Non-pigmented ciliary epithelial cell (primary cell): Measurements from ENCODE around the gene DHX34.
"Not testable (repeated sequence)": the region's sequence is repeated elsewhere in the genome, so short reads cannot be mapped to it uniquely, and the experiment has no call there.

ENCODE experiments used
- DNase-seq: peaks from one replicate; pipeline ENCODE4 v3.0.0-alpha.2; 2010; ENCODE audit warnings: low read depth

DHX34 gene

GRCh38 chr19:47389150-47389556 lies 40.0 kb downstream of the DHX34 start:
- no peak for DNase-seq

DNA sequence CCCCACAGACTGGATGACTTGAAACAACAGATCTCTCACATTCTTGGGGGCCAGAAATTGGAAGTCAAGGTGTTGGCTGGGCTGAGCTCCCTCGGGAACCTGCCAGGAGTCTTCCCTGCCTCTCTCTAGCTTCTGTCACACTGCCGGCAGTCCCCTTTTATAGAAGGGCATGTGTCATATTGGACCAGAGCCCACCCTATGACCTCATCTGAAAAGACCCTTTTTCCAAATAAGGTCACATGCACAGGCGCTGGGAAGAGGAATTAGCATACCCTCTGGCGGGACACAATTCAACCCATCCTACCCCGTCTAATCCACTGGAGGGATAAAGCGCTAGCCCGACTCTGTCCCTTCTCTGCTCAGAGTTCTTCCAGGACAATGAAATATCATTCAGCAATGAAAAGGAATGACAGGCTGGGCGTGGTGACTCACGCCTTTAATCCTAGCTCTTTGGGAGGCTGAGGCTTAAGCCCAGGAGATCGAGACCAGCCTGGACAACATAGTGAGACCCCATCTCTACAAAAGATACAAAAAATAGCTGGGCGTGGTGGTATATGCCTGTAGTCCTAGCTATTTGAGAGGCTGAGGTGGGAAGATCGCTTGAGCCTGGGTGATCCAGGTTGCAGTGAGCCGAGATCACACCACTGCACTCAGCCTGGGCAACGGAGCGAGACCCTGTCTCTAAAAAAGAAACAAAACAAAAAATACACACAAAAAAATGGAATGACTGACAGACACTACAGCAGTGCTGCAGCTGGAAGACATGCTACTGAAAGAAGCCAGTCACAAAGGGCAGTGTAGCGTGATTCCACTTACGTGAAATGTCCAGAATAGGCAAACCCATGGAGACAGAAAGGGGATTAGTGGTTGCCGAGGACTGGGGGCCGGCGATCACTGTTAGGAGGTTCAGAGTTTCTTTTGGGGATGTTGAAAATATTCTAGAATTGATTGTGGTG lies 41.7 kb downstream of the DHX34 start:
- no peak for DNase-seq

GRCh38 chr19:47391510-47392223 lies 42.6 kb downstream of the DHX34 start:
- DNase-seq: no peak

DNA sequence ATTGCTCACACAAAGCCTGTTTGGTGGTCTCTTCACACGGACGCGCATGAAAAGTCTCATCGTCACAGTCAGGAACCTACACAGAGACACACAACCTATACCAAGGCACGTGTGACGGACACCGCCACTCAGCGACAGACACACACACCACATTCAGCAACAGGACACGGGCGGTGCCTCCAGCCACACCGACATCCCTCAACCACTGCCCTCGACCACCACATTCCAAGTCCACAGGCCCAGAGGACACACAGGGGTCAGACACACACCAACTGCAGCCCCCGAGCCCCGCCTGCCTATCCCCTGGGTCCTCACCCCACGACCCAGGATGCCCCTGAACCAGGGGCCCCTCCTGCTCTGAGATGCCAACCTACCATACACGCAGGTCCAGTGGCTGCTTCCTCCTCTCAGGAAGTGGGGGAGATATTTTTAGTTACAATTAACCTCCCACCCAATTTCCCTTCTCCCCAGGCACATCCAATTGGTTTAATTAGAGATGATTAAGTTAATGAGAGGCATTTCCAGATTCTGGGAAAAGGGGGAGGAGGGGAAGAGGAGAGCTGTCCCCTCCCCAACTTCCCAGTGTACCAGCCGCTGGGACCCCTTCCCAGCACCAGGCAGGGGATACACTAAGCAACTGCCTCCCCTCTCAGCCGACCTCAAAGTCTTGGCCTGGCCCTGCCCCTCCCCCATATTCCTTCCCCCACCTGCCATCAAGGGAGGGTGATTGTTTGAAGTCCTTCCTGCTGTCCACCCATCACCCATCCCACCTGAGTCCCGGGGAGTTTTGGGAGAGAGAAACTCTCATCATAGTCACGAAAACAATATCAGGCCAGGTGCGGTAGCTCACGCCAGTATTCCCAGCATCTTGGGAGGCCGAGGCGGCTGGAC lies 49.8 kb downstream of the DHX34 start:
- no peak for DNase-seq

DNA sequence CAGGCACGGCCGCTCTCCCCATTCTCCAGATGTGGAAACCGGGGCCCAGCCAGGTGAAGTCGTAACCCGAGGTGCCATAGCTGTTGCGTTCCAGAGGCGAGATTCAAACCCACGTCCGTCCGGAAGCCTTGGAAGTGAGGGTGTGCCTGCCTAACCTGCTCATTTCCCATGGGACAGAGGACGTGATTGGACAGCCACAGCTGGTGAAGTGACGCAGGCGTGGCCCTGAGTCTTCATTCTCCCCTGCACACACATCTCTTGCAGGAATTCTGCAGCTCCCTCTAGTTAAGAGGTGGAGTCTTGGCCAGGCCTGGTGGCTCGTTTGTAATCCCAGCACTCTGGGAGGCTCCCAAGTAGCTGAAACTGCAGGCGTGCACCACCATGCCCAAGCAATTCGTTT lies 53.4 kb downstream of the DHX34 start:
- no peak for DNase-seq

GRCh38 chr19:47404334-47405196 lies 55.5 kb downstream of the DHX34 start:
- DNase-seq: no peak

GRCh38 chr19:47405197-47405550 lies 56.1 kb downstream of the DHX34 start:
- no peak for DNase-seq

- no peak for DNase-seq
These were observed 56.8 kb downstream of the DHX34 start for GRCh38 chr19:47405854-47406417.

DNA sequence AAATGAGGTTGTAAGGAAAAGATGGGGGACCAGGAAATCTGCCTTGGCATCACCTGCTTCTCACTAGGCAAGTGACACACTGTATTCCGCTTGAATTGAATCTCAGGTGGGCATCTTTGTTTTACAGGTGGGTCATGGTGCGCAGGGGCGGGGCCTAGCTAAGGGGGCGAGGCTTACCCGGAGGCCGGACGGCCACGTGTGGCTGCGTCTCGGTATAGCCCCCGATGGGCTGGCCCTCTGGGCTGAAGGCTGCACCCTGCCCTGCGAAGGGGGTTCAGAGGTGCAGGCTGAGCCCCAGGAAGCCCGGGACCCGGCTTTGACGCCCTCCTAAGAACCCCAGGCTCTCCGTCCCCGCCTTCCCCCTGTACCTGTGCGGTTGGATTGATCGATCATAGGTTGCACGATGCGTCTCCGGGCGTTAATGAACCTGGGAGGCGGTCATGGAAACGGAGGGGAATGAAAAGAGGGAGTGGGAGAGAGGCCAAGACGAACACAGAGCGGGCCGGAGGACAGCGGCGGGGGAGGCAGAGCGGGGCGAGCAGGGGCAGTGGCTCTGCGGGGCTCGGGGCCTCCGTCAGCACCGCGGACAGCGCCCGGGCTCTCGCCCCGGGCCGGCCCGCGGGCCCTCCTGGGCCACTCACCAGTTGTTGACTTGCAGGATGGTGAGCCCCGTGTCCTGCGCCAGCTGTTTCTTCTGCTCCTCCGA lies 57.7 kb downstream of the DHX34 start:
- DNase-seq: no peak

GRCh38 chr19:47407417-47407774 lies 58.3 kb downstream of the DHX34 start:
- no peak for DNase-seq

- DNase-seq: no peak
These were observed 59.2 kb downstream of the DHX34 start for GRCh38 chr19:47408156-47408938.

DNA sequence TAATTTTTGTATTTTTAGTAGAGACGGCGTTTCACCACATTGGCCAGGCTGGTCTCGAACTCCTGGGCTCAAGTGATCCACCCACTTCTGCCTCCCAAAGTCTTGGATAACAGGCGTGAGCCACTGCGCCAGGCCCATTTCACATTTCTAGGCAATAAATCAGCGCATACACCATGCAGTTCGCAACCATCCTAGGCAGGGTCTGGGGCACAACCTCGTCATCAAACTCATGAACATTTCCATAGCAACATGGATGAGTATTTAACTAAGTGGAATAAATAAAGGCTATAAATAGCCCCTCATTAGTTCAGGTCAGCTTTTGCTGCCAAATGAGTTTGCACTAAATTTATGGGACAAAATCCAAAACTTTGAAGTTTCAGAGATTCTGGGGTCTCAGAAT lies 62.0 kb downstream of the DHX34 start:
- no peak for DNase-seq

GRCh38 chr19:47411696-47412095 lies 62.6 kb downstream of the DHX34 start:
- DNase-seq: not testable (repeated sequence)

DNA sequence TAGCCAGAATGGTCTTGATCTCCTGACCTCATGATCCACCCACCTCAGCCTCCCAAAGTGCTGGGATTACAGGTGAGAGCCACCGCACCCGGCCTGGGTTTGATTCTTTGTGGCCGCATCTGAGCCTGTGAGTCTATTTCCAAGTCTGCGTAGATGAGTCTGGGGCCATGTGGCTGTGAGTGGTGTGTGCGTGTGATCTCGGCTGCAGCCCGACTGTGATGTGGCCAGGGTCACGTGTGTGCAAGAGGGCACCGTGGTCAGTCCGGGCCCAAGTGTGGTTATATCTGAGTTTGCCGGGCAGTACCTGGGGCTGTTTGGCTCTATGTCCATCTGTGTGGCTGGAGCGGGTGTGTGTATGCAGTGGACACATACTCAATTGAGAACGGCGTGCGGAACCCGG lies 64.8 kb downstream of the DHX34 start:
- DNase-seq: no peak

GRCh38 chr19:47414469-47414868 lies 65.4 kb downstream of the DHX34 start:
- no peak for DNase-seq

DNA sequence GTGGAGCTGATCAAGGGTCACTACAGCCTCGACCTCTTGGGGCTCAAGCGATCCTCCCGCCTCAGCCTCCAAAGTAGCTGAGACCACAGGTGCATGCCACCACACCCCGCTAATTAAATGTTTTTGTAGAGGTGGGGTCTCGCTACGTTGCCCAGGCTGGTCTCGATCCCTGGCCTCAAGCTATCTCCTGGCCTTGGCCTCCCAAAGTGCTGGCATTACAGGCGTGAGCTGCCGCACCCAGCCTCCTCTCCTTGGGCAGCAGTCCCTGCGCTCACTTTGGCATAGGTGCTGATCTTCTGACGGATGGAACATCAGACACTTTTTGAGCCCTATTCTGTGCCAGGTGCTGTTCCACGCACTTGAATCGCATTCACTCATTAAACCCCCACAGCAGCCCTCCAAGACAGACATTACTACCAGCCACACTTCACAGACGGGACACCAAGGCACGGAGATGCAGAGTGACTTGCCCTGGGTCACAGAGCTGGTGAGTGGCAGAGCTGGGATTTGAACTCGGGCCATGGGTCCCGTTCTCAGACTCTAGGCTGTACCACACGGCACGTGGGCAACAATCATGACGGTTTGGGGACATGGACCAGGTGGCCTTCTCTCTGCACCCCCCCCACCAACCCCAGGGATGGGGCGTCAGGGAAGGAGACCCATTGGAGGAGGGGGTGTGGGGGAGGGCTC lies 67.0 kb downstream of the DHX34 start:
- DNase-seq: no peak

DNA sequence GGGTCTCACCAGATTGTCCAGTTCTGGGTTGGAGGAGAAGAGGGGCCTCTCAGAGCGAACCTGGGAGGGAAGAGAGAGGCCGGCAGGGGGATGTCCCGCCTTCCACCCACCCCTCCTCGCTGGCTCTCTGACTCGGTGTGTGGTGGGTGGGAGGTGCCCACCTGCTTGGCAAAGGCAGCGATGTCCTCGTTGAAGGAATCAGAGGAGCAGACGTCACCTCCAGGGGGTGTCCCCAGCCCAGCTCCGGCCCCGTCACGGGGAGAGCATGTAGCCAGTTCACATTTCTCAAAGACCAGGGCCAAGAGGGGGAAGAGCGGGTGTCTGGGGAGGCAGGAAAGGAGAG lies 67.5 kb downstream of the DHX34 start:
- no peak for DNase-seq

GRCh38 chr19:47417107-47417745 lies 68.1 kb downstream of the DHX34 start:
- DNase-seq: no peak
